ENCODE data around the gene RPS15.

The RPS15 gene

DNA sequence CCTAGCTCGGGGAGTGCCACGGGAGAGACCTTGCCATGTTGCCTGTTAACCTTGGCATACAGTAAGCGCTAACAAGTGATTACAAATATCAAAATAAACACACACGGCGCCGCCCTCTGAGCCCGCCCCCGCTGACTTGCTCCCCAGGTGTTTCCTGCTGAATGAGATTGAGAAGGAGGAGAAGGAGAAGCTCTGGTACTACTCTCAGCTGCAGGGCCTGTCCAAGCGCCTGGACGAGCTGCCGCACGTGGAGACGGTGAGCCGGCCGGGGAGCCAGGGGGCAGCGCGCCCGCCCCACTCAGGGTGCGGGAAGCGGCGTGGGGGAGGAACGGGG lies 16.8 kb downstream of the RPS15 start:
- DNase-seq = peak; percentile 2

DNA sequence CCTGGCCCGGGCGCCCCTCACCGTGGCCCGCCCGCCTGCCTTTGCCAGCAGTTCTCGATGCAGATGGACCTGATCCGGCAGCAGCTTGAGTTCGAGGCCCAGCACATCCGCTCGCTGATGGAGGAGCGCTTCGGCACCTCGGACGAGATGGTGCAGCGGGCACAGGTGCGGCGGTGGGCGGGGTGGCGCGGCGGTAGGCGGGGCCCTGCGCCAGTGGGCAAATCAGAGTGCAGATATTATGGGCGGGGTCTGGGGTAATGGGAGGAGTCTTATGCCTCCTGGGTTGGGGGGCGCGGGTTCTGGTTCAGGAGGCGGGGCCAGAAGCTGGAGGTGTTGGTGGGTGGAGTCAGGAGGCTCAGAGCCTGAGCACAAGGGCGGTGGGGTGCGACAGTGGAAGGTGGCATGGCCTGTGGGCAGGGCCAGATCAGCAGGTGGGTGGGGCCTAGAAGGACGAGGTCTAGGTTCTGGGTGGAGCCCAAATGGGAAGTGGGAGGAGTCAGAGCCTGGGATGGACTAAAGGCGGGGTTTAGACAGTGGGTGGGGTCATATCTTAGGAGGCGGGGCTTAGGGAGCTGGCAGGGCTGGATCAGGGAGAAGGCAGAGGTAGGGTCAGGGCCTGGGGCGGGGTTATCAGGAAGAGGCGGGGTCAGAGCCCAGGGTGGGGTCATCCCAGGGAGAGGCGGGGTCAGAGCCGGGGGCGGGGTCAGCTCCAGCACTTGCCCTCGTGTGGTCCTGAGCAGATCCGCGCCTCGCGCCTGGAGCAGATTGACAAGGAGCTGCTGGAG lies 17.3 kb downstream of the RPS15 start:
- peak; percentile 72 for DNase-seq

DNA sequence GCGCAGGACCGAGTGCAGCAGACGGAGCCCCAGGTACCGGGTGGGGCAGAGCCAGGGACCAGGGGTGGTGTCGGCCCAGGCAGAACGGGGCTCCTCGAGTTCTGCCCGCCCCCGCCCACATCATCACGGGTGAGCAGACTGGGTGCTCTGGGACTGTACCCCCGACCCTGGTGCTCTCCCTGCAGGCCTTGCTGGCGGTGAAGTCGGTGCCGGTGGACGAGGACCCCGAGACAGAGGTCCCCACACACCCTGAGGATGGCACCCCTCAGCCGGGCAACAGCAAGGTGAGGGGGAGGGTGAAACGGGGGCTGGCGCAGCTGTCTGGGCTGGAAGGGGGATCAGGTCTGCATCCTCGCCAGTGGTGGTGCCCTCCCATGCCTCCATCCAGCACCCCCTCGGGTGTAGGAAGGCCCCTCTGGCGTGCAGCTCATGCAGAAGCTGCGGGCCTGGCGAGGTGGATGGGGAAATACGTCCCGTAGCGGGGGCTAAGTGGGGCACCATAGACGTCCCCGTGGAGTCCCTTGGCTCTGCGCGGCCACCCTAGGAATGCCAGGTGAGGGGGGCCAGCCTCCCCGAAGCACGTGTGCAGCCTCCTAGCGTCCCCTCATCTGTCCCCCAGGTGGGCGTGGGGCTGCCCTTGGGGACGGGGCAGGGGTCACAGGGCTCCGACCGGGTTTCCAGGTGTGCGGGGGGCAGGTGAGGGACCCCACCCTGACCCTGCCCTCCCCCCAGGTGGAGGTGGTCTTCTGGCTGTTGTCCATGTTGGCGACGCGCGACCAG lies 18.1 kb downstream of the RPS15 start:
- no peak for DNase-seq

DNA sequence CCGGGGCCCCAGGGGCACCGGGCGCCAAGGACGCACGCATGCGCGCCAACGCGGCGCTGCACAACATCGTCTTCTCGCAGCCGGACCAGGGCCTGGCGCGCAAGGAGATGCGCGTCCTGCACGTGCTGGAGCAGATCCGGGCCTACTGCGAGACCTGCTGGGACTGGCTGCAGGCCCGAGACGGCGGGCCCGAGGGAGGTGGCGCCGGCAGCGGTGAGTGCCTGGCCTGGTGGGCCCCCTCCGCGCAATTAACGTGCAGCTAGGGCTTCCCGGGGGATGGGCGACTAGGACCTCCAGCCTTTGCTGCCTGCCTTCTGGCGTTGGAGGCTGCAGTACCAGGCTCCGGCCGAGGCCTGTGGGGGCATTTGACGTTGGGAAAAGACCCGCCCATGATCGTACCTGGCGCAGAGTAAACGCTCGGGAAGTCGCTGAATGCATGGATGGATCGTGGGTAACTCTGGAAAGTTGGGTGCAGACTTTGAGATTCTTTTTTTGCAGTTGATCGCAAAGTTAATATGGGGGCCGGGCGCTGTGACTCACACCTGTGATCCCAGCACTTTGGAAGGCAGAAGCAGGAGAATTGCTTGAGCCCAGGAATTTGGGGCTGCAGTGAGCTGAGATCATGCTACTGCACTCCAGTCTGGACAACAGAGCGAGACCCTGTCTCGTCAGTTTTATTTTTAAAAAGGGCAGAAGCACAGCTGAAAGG lies 19.0 kb downstream of the RPS15 start:
- no peak for DNase-seq

DNA sequence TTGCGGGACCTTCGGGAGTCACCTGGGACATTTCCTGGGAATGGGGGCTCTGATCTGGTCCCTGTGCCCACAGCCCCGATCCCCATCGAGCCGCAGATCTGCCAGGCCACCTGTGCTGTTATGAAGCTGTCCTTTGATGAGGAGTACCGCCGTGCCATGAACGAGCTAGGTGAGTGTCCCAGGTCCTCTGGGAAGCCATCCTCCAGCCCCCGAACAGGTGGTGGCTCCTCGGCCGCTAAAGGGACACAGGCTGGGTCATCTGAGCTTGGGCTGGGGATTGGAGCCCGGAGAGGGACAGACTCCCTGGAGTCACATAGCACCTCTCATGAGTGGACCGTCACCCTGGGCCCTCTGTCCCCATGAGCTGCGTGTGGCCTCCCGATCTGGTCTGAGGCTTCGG lies 19.7 kb downstream of the RPS15 start:
- no peak for DNase-seq

DNA sequence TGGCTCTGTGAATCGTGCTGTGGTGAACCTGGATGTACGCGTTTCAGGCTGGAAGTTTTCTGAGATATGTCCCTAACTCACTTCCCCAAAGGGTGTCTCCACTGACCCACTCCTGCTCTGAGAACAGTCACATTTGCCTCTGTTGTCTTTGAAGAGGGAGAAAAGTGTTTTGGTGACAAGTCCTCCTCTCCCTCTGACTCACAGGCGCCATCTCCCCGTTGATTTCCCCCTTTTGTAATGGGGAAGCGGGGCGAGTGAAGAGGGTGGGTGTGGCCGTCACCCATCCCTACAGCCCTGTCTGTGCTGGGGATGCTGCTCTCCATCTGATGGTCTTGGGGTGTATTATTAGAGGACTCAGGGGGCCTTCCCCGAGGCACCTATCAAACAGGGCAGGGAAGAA lies 21.3 kb downstream of the RPS15 start:
- no peak for DNase-seq

DNA sequence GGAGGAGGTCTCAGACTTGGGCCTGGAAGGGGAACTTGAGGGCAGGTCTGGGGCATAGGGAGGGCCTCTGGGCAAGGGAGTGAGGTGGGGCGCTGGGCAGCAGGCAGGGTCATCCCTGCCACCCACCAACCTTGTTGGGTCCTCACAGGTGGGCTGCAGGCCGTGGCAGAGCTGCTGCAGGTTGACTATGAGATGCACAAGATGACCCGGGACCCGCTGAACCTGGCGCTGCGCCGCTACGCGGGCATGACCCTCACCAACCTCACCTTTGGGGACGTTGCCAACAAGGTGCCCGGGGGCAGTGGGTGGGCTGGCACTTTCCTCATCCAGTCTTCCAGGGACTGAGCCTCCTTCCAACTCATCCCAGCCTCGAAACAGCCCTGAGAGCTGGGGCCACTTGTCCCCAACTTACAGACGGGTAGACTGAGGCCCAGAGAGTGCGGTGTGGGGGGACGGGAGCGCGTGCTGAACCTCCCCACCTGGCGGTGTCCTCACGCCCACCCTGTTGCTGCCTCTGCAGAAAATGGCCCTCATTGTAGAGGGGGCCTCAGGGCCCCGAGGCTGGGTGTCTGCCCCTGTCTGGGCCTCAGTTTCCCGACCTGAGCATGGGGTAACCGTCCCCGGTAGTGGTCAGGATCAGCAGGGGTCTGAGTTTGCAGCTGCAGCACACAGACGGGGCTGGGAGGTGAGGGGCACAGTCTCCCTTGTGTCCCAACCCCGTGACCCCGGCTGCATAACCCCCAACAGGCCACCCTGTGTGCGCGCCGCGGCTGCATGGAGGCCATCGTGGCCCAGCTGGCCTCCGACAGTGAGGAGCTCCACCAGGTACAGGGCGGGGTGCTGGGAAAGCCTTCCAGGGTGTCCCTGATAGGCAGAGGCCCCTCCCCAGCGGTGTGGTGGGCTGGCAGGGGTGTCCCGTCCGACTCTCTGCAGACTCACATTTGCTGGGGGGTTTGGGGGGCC lies 22.1 kb downstream of the RPS15 start:
- DNase-seq = no peak

DNA sequence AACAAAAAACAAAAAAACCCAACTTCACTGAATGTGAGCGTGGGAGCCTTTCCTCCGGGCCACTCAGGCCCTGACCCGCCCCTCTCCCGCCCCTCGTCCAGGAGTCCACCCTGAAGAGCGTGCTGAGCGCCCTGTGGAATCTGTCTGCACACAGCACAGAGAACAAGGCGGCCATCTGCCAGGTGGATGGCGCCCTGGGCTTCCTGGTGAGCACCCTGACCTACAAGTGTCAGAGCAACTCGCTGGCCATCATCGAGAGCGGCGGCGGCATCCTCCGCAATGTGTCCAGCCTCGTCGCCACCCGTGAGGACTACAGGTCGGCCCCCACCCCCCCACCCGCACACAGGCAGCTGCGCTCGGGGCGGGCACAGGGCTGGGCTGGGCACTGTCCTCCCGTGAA lies 23.7 kb downstream of the RPS15 start:
- DNase-seq = no peak

DNA sequence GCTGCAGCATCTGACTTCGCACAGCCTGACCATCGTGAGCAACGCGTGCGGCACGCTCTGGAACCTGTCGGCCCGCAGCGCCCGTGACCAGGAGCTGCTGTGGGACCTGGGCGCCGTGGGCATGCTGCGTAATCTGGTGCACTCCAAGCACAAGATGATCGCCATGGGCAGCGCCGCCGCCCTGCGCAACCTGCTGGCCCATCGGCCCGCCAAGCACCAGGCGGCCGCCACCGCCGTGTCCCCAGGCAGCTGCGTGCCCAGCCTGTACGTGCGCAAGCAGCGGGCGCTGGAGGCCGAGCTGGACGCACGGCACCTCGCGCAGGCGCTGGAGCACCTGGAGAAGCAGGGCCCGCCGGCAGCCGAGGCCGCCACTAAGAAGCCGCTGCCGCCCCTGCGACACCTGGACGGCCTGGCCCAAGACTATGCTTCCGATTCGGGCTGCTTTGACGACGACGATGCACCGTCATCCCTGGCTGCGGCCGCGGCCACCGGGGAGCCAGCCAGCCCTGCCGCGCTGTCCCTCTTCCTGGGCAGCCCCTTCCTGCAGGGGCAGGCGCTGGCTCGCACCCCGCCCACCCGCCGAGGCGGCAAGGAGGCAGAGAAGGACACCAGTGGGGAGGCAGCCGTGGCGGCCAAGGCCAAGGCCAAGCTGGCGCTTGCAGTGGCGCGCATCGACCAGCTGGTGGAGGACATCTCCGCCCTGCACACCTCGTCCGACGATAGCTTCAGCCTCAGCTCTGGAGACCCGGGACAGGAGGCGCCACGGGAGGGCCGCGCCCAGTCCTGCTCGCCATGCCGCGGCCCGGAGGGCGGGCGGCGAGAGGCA lies 27.2 kb downstream of the RPS15 start:
- no peak for DNase-seq

DNA sequence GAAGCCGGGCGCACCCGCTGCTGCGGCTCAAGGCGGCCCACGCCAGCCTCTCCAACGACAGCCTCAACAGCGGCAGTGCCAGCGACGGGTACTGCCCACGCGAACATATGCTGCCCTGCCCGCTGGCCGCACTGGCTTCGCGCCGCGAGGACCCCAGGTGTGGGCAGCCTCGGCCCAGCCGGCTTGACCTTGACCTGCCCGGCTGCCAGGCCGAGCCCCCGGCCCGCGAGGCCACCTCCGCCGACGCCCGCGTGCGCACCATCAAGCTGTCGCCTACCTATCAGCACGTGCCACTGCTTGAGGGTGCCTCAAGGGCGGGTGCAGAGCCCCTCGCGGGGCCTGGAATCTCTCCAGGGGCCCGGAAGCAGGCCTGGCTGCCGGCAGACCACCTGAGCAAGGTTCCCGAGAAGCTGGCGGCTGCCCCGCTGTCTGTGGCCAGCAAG lies 27.8 kb downstream of the RPS15 start:
- no peak for DNase-seq

DNA sequence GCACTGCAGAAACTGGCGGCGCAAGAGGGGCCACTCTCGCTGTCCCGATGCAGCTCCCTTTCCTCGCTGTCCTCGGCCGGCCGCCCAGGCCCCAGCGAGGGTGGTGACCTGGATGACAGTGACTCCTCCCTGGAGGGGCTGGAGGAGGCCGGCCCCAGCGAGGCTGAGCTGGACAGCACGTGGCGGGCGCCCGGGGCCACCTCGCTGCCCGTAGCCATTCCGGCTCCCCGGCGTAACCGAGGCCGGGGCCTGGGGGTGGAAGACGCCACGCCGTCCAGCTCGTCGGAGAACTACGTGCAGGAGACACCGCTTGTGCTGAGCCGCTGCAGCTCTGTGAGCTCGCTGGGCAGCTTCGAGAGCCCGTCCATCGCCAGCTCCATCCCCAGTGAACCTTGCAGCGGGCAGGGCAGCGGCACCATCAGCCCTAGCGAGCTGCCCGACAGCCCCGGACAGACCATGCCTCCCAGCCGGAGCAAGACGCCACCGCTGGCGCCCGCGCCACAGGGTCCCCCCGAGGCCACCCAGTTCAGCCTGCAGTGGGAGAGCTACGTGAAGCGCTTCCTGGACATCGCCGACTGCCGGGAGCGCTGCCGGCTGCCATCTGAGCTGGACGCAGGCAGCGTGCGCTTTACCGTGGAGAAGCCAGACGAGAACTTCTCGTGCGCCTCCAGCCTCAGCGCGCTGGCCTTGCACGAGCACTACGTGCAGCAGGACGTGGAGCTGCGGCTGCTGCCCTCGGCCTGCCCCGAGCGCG lies 28.4 kb downstream of the RPS15 start:
- DNase-seq = no peak

DNA sequence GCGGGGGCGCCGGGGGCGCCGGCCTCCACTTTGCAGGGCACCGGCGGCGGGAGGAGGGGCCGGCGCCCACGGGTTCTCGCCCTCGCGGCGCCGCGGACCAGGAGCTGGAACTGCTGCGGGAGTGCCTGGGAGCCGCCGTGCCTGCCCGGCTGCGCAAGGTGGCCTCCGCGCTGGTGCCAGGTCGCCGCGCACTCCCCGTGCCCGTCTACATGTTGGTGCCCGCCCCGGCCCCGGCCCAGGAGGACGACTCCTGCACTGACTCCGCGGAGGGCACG lies 29.0 kb downstream of the RPS15 start:
- DNase-seq = no peak

DNA sequence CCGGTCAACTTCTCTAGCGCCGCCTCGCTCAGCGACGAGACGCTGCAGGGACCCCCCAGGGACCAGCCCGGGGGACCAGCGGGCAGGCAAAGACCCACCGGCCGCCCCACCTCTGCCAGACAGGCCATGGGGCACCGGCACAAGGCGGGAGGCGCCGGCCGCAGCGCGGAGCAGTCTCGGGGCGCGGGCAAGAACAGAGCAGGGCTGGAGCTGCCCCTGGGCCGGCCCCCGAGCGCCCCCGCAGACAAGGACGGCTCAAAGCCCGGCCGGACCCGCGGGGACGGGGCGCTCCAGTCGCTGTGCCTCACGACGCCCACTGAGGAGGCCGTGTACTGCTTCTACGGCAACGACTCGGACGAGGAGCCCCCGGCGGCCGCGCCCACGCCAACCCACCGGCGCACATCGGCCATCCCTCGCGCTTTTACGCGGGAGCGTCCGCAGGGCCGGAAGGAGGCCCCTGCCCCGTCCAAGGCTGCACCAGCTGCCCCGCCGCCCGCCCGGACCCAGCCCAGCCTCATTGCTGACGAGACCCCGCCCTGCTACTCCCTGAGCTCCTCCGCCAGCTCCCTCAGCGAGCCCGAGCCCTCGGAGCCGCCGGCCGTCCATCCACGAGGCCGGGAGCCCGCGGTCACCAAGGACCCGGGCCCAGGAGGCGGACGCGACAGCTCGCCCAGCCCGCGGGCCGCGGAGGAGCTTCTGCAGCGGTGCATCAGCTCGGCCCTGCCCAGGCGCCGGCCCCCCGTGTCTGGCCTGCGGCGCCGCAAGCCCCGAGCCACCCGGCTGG lies 29.5 kb downstream of the RPS15 start:
- DNase-seq = no peak

DNA sequence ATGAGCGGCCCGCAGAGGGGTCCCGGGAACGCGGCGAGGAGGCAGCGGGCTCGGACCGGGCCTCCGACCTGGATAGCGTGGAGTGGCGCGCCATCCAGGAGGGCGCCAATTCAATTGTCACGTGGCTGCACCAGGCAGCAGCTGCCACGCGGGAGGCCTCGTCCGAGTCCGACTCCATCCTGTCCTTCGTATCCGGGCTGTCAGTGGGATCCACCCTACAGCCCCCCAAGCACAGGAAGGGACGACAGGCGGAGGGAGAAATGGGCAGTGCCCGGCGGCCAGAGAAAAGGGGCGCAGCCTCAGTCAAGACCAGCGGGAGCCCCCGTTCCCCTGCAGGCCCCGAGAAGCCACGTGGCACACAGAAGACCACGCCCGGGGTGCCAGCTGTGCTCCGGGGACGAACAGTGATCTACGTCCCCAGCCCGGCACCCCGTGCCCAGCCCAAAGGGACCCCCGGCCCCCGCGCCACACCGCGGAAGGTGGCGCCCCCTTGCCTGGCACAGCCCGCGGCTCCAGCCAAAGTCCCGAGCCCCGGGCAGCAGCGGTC lies 30.2 kb downstream of the RPS15 start:
- no peak for DNase-seq

DNA sequence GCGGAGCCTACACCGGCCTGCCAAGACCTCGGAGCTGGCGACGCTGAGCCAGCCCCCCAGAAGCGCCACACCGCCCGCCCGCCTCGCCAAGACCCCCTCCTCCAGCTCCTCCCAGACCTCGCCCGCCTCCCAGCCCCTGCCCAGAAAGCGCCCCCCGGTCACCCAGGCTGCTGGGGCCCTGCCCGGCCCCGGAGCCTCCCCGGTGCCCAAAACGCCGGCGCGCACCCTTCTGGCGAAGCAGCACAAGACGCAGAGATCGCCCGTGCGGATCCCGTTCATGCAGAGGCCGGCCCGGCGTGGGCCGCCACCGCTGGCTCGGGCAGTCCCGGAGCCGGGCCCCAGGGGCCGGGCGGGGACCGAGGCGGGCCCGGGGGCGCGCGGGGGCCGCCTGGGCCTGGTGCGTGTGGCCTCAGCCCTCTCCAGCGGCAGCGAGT lies 30.6 kb downstream of the RPS15 start:
- no peak for DNase-seq

DNA sequence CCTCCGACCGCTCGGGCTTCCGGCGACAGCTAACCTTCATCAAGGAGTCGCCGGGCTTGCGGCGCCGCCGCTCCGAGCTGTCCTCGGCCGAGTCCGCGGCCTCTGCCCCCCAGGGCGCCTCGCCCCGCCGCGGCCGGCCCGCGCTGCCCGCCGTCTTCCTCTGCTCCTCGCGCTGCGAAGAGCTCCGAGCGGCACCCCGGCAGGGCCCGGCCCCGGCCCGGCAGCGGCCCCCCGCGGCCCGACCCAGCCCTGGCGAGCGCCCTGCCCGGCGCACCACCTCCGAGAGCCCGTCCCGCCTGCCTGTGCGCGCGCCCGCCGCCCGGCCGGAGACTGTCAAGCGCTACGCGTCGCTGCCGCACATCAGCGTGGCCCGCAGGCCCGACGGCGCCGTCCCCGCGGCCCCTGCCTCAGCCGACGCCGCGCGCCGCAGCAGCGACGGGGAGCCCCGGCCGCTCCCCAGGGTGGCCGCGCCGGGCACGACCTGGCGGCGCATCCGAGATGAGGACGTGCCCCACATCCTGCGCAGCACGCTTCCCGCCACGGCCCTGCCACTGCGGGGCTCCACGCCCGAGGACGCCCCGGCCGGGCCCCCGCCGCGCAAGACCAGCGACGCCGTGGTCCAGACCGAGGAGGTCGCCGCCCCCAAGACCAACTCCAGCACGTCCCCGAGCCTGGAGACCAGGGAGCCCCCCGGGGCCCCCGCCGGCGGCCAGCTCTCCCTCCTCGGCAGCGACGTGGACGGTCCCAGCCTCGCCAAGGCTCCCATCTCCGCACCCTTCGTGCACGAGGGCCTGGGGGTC lies 31.3 kb downstream of the RPS15 start:
- no peak for DNase-seq

DNA sequence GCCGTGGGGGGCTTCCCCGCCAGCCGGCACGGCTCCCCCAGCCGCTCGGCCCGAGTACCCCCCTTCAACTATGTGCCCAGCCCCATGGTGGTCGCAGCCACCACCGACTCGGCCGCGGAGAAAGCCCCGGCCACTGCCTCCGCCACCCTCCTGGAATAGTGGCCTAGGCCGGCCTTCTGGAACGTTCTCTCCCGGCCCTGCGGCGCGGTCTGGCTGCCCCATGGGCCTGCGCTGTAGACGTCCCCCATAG lies 31.8 kb downstream of the RPS15 start:
- DNase-seq = no peak

DNA sequence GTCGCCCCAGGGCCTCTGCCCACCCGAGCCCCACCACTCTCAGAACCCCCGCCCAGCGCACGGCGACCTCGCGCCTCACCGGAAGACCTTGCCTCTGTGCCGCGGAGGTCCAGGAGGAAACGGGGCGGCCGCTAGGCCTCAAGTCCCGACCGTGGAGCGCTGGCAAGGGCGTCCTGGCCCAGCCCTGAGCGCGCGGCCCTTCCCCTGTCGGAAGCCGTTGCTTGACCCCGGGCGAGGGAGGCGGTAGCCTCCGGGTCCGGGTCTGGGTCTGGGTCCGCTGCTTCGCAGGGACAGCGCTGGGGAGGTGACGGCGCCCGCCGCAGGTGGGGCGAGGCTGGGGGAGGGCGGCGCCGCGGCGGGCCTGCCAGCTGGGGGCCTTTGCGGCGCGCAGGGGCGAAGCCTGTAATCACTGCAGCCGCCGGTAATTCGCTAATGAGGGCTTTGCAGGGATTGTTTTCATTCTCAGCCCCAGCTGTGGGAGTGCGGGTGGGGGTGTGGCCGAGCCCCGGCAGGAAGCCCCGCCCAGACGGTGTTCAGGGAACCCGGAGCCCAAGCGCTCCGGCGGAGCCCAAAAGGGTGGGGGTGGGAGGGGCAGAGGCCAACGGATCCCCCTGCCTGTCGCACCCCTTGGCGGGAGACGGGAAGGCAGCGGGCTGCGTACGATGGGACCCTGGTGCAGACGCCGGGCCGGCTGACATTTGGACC lies 32.3 kb downstream of the RPS15 start:
- no peak for DNase-seq

DNA sequence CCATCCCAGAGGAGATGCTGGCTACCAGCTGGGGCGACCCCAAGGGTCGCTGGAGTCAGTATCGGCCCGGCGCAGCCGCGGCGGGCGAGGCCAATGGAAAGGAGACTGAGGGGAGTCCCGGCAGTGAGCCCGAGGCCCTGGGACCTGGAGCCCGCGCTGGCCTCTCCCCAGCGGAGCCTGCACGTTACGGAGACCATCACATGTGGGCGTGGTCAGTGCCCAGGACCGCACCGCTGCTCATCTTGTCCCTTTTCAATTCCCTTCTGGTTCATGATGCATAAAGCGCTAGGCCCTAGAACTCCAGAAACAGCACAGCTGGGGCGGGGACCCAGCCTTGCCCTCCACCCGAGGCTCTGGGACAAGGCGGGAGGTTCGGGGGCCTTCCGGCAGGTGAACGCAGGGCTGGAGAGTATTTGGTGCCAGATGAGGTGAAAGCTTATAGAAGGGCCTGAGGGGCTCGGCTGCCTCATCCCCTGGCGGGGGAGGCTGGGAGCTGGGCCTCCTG lies 32.9 kb downstream of the RPS15 start:
- no peak for DNase-seq

Data from OCI-M1 (cell line).